ENCODE measurements around the gene CDKAL1. TPM values are rescaled to one million over a fixed set of nuclear protein-coding genes. Genes with fewer than 3 reads are reported as not detected.

Gene CDKAL1
- total and polyA plus RNA-seq, 10 of the 15 experiments (the other 5 are each of a cell fraction or from before 2014, with no cell fraction given), result 10.7 to 26.9 (median 17.3) TPM

DNA sequence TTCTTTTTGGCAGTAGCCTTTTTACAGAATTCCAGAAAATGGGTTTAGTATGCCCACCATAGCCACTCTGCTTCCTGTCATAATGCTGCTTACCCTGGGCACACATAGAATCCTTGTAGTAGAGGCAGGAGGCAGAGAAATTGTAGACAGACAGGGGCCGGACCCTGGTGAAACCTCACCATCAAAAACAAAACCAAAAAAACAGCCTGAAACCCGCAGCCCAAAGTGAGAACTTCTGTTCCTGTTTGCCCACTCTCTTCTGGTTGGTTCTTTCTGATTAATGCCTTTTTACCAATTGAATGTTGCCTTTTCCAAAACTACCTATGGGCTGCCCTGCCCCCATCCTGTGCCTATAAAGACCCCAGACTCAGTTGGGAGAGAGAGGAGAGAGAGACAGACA lies 188.2 kb downstream of the CDKAL1 start (continued):
- TF ChIP-seq, protein P1, sequence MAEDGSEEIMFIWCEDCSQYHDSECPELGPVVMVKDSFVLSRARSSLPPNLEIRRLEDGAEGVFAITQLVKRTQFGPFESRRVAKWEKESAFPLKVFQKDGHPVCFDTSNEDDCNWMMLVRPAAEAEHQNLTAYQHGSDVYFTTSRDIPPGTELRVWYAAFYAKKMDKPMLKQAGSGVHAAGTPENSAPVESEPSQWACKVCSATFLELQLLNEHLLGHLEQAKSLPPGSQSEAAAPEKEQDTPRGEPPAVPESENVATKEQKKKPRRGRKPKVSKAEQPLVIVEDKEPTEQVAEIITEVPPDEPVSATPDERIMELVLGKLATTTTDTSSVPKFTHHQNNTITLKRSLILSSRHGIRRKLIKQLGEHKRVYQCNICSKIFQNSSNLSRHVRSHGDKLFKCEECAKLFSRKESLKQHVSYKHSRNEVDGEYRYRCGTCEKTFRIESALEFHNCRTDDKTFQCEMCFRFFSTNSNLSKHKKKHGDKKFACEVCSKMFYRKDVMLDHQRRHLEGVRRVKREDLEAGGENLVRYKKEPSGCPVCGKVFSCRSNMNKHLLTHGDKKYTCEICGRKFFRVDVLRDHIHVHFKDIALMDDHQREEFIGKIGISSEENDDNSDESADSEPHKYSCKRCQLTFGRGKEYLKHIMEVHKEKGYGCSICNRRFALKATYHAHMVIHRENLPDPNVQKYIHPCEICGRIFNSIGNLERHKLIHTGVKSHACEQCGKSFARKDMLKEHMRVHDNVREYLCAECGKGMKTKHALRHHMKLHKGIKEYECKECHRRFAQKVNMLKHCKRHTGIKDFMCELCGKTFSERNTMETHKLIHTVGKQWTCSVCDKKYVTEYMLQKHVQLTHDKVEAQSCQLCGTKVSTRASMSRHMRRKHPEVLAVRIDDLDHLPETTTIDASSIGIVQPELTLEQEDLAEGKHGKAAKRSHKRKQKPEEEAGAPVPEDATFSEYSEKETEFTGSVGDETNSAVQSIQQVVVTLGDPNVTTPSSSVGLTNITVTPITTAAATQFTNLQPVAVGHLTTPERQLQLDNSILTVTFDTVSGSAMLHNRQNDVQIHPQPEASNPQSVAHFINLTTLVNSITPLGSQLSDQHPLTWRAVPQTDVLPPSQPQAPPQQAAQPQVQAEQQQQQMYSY (CRISPR knock-in tag; IDR thresholded peaks at IDR 0.05), result no peak
- TF ChIP-seq BHLHE40 (IDR thresholded peaks at IDR 0.05; ENCODE audit: borderline replicate concordance in 1 of 2, low read depth in 2 of 2, low read length in 1 of 2) (no peak), POU2F2 (IDR thresholded peaks at IDR 0.05; ENCODE audit: borderline replicate concordance, low read depth, low read length) (no peak), MEF2B (IDR thresholded peaks at IDR 0.05; ENCODE audit: partially characterized antibody, poor library complexity, severe bottlenecking) (no peak), NR2F1 (conservative IDR thresholded peaks at IDR 0.05) (no peak), STAT1 (conservative IDR thresholded peaks at IDR 0.05) (no peak), RCOR1 (conservative IDR thresholded peaks at IDR 0.05; ENCODE audit: low read depth, low read length) (no peak), RUNX3 (IDR thresholded peaks at IDR 0.05; ENCODE audit: low read length) (peak; percentile 75), SPI1 (IDR thresholded peaks at IDR 0.05; ENCODE audit: borderline replicate concordance, insufficient read depth, low read depth, low read length) (peak; percentile 30; the same call in 1 of the 2 replicates), KDM1A (IDR thresholded peaks at IDR 0.05; ENCODE audit: borderline replicate concordance) (no peak), IKZF2 (IDR thresholded peaks at IDR 0.05) (peak in 1 of 2 experiments; percentile 24; a peak in 1 of 4 replicates), YBX1 (IDR thresholded peaks at IDR 0.05) (no peak), SREBF2 (IDR thresholded peaks at IDR 0.05; ENCODE audit: low read length) (no peak), TCF12 (IDR thresholded peaks at IDR 0.05; ENCODE audit: low read depth, low read length) (no peak), WRNIP1 (IDR thresholded peaks at IDR 0.05; ENCODE audit: borderline replicate concordance, low read depth, low read length) (no peak), SMC3 (IDR thresholded peaks at IDR 0.05; ENCODE audit: borderline replicate concordance, low read length) (no peak), RAD51 (IDR thresholded peaks at IDR 0.05) (no peak), FOS (IDR thresholded peaks at IDR 0.05; ENCODE audit: borderline replicate concordance, extremely low read depth, insufficient read length) (no peak), NFYB (IDR thresholded peaks at IDR 0.05; ENCODE audit: insufficient read depth, low read depth, low read length) (peak; percentile 78)
- TF ChIP-seq, protein P2, sequence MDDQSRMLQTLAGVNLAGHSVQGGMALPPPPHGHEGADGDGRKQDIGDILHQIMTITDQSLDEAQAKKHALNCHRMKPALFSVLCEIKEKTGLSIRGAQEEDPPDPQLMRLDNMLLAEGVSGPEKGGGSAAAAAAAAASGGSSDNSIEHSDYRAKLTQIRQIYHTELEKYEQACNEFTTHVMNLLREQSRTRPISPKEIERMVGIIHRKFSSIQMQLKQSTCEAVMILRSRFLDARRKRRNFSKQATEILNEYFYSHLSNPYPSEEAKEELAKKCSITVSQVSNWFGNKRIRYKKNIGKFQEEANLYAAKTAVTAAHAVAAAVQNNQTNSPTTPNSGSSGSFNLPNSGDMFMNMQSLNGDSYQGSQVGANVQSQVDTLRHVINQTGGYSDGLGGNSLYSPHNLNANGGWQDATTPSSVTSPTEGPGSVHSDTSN (IDR thresholded peaks at IDR 0.05; ENCODE audit: insufficient replicate concordance, low read depth, low read length), result no peak
- TF ChIP-seq, protein P3, sequence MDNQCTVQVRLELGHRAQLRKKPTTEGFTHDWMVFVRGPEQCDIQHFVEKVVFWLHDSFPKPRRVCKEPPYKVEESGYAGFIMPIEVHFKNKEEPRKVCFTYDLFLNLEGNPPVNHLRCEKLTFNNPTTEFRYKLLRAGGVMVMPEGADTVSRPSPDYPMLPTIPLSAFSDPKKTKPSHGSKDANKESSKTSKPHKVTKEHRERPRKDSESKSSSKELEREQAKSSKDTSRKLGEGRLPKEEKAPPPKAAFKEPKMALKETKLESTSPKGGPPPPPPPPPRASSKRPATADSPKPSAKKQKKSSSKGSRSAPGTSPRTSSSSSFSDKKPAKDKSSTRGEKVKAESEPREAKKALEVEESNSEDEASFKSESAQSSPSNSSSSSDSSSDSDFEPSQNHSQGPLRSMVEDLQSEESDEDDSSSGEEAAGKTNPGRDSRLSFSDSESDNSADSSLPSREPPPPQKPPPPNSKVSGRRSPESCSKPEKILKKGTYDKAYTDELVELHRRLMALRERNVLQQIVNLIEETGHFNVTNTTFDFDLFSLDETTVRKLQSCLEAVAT (IDR thresholded peaks at IDR 0.05), result peak; percentile 66; the same call in 1 of the 2 replicates
- TF ChIP-seq, protein P4, sequence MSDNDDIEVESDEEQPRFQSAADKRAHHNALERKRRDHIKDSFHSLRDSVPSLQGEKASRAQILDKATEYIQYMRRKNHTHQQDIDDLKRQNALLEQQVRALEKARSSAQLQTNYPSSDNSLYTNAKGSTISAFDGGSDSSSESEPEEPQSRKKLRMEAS (IDR thresholded peaks at IDR 0.05; ENCODE audit: low read depth, low read length), result no peak
- TF ChIP-seq, protein P5, sequence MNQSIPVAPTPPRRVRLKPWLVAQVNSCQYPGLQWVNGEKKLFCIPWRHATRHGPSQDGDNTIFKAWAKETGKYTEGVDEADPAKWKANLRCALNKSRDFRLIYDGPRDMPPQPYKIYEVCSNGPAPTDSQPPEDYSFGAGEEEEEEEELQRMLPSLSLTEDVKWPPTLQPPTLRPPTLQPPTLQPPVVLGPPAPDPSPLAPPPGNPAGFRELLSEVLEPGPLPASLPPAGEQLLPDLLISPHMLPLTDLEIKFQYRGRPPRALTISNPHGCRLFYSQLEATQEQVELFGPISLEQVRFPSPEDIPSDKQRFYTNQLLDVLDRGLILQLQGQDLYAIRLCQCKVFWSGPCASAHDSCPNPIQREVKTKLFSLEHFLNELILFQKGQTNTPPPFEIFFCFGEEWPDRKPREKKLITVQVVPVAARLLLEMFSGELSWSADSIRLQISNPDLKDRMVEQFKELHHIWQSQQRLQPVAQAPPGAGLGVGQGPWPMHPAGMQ (IDR thresholded peaks at IDR 0.05; ENCODE audit: borderline replicate concordance), result no peak
